ENCODE measurements around the gene NECTIN1. TPM values are rescaled to one million over a fixed set of nuclear protein-coding genes. Genes with fewer than 3 reads are reported as not detected.

The NECTIN1 gene
- total RNA-seq, 3 donors from 2014 or later: 19.6 to 48.9 (median 45.1) TPM

DNA sequence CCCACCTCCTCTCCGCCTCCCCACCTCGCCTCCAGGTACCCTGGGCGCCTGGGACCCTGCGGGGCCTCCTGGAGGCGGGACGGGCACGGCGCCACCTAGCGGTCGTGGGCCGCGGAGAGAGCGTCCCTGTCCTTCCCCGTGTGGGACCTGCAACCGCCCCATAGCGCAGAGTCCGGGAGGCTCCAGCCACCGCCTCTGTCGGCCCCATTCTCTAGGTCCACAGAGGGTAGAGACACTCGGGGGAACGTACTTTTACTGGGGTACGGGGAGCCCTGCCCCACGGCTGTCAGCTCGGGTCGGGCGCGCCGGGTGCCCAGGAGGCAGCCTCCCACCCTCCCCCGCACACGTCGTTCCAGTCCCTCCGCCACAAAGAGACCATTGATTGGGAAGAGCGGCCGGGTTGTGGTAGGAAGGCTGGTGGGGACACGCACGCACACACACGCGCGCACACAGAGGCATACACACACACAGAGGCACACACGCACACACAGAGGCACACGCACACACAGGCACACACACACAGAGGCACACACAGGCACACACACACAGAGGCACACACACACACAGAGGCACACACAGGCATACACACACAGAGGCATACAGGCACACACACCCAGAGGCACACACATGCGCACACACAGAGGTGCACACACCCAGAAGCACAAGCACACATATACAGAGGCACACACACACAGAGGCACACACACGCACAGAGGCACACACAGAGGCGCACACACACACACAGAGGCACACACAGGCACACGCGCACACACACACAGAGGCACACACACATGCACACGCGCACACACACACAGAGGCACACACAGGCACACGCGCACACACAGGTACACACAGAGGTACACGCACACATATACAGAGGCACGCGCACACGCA is 12.6 kb upstream of the NECTIN1 start:
- intact Hi-C loops (cut with DNase I, micrococcal nuclease): no loop called here
- H3K4me1 ChIP-seq (ENCODE audit: low read depth): peaks cover 56% of the 10 kb centered on the region

DNA sequence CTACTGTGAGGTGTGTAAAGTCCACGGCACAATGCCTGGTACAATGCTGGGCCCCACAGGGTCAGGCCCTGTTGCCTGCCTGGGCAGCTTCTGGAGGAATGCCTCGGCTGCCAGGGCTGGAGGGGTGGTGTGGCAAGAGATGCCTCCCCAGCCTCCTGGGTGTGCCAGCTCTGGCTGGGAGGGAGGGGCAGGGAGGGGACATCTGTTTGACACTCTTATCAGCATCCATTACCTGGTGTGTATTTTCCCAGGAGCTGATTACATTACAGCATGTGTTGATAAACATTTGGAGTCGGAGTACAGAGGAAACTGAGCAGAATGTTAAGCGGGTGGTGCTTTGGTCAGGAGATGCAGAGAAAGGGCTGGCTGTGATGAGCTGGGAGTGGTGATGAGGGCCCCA is 11.0 kb upstream of the NECTIN1 start:
- Histone ChIP-seq H3K36me3 (ENCODE audit: low read depth) (no peaks in the 10 kb centered on the region), H3K9me3 (no peaks in the 10 kb centered on the region), H3K4me1 (ENCODE audit: low read depth) (peaks cover 58% of the 10 kb centered on the region), H3K4me3 (no peak overlapping the region)
- TF ChIP-seq, protein P1, sequence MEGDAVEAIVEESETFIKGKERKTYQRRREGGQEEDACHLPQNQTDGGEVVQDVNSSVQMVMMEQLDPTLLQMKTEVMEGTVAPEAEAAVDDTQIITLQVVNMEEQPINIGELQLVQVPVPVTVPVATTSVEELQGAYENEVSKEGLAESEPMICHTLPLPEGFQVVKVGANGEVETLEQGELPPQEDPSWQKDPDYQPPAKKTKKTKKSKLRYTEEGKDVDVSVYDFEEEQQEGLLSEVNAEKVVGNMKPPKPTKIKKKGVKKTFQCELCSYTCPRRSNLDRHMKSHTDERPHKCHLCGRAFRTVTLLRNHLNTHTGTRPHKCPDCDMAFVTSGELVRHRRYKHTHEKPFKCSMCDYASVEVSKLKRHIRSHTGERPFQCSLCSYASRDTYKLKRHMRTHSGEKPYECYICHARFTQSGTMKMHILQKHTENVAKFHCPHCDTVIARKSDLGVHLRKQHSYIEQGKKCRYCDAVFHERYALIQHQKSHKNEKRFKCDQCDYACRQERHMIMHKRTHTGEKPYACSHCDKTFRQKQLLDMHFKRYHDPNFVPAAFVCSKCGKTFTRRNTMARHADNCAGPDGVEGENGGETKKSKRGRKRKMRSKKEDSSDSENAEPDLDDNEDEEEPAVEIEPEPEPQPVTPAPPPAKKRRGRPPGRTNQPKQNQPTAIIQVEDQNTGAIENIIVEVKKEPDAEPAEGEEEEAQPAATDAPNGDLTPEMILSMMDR (IDR thresholded peaks at IDR 0.05): no peak
- intact Hi-C loops (cut with DNase I, micrococcal nuclease): loop anchor here in 1 of 2 donors (10.0 kb wide), 1 partner anchor 75 kb away; no protein-coding TSS in a partner anchor
- ATAC-seq: peak; percentile 75
- DNase-seq: peak; percentile 87 to 91 (median 90)

More for the DNA sequence above, 12.6 kb upstream of the NECTIN1 start:
- Histone ChIP-seq H3K9me3 (no peaks in the 10 kb centered on the region), H3K36me3 (ENCODE audit: low read depth) (no peaks in the 10 kb centered on the region), H3K4me3 (no peak overlapping the region)
- DNase-seq (peak; percentile 75 to 87 (median 81)), ATAC-seq (peak; percentile 45)
- TF ChIP-seq, protein P1 (IDR thresholded peaks at IDR 0.05): peak; percentile 71

DNA sequence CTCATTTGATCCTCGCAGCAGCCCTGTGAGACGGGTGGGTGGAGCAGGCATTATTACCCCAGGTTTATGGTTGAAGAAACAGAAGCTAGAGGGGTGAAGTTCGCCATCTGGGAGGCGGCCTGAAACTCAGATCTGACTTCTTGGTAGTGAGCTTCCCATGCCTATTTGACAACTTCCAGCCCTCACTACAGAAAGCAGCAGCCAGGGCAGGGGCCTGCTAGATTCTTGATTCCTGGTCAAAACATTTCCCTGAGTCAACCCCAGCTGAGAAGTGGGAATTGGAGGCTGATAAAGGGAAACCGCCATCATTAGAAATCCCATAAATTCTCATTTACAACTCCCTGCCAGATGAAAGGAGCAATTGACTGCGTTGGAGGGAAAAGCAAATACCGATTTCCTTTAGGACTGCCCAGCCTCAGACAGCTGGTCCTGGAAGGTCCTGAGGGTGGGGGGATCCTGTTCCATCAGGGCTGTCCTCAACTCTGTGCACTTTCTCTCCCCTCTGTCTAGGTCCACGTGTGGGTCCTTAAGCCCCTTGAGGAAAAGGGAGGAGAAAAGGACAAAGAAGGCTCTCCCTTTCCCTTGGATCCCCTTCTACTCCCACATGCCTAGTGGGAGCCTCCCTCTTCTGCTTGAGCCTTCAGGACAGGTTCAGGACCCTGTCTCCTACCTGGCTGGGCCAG is 10.2 kb upstream of the NECTIN1 start:
- ATAC-seq (peak; percentile 57), DNase-seq (peak in 2 of 3 donors; percentile 63 to 82)
- intact Hi-C loops (cut with DNase I, micrococcal nuclease): loop anchor here in 1 of 2 donors (10.0 kb wide), 1 partner anchor 74 kb away; no protein-coding TSS in a partner anchor
- TF ChIP-seq, protein P1 (IDR thresholded peaks at IDR 0.05): no peak
- H3K4me3 ChIP-seq: no peak overlapping the region
- no peaks in the 10 kb centered on the region for H3K36me3 ChIP-seq (ENCODE audit: low read depth)
- H3K9me3 ChIP-seq: no peaks in the 10 kb centered on the region
- H3K4me1 ChIP-seq (ENCODE audit: low read depth): peaks cover 60% of the 10 kb centered on the region

DNA sequence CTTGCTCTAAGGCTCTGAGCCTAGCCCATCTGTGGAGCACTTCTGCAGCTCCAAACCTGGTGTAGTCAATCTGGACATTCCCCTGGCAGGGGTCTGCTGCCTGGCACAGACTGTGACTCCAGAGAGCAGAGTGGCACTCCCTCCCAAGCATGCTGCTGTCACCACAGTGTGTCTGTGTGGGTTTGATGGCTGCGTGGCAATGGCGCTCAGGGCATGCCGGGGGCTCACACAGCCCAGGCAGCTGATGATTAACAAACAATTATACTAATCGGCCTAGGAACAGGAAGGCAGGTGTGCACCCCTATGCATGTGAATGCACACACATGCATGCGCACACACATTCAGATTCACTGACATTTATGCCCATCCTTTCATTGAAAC is 9.0 kb upstream of the NECTIN1 start:
- intact Hi-C loops (cut with DNase I, micrococcal nuclease): loop anchor here in 1 of 2 donors (10.0 kb wide), 1 partner anchor 73 kb away; no protein-coding TSS in a partner anchor
- TF ChIP-seq, protein P1 (IDR thresholded peaks at IDR 0.05): no peak
- Histone ChIP-seq H3K4me1 (ENCODE audit: low read depth) (peaks cover 54% of the 10 kb centered on the region), H3K9me3 (no peaks in the 10 kb centered on the region), H3K4me3 (no peak overlapping the region), H3K36me3 (ENCODE audit: low read depth) (no peaks in the 10 kb centered on the region)
- ATAC-seq (no peak), DNase-seq (peak in 1 of 3 donors; percentile 36)

DNA sequence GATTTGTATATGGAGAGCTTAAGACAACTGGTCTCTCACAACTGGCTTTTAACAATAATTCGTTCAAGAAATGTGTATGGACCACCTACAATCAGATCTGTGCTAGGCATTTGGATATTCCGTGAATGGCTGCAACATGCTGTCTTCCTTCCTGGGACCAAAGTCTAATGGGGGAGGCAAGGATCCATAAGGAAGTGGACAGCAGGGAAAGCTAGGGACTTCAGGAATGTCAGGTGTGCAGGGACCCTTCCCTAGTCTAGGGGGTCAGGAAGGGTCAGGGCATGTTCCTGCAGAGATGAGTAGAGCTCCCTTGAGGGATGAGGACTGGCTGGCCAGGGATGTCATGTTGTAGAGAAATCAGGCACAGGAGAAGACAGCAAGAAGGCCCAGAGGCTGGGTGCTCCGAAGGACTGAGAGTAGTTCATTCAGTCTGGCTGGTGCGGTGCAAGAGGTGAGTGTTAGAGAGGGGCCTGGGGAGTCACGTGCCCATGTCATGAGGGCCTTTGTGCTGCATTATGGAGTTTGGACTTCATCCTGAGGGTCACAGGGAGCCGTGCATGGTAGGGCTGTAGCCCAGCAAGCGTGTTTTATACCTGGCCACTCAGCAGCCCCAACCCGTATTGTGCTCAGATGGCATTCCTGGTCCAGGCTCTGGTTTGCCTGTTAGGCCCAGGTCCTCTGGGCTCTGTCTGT is 8.5 kb upstream of the NECTIN1 start:
- TF ChIP-seq, protein P1 (IDR thresholded peaks at IDR 0.05): no peak
- Histone ChIP-seq H3K4me3 (no peak overlapping the region), H3K4me1 (ENCODE audit: low read depth) (peaks cover 49% of the 10 kb centered on the region), H3K36me3 (ENCODE audit: low read depth) (no peaks in the 10 kb centered on the region), H3K9me3 (no peaks in the 10 kb centered on the region)
- intact Hi-C loops (cut with DNase I, micrococcal nuclease): loop anchor here in 1 of 2 donors (10.0 kb wide), 1 partner anchor 73 kb away; no protein-coding TSS in a partner anchor
- DNase-seq (peak in 2 of 3 donors; percentile 42 to 44), ATAC-seq (peak; percentile 4)
